ENCODE data around the gene DIO2.

Gene DIO2

GRCh38 chr14:80211153-80212022 lies at the start of gene DIO2:
Gene DIO2 (minus strand): TSS chr14:80211504. CDS start chr14:80211472, 32 bp downstream.
- no peak for TF ChIP-seq CTCF (conservative IDR thresholded peaks at IDR 0.05)
- no peak for TF ChIP-seq ZFX (IDR thresholded peaks at IDR 0.05)
- H3K27ac ChIP-seq, result no peak within 1 kb of the TSS

- TF ChIP-seq CTCF (conservative IDR thresholded peaks at IDR 0.05) (no peak), ZFX (IDR thresholded peaks at IDR 0.05) (no peak)
- H3K27ac ChIP-seq, result no peak overlapping the region
Measured at GRCh38 chr14:80260645-80261044, 49.3 kb upstream of the DIO2 start.

GRCh38 chr14:80239631-80240030 lies 28.3 kb upstream of the DIO2 start:
- TF ChIP-seq ZFX (IDR thresholded peaks at IDR 0.05), result no peak
- TF ChIP-seq CTCF (conservative IDR thresholded peaks at IDR 0.05), result no peak
- no peak overlapping the region for H3K27ac ChIP-seq

GRCh38 chr14:80237143-80237542 lies 25.8 kb upstream of the DIO2 start:
- H3K27ac ChIP-seq, result no peak overlapping the region
- TF ChIP-seq ZFX (IDR thresholded peaks at IDR 0.05), result no peak
- no peak for TF ChIP-seq CTCF (conservative IDR thresholded peaks at IDR 0.05)

GRCh38 chr14:80233470-80234089 lies 22.3 kb upstream of the DIO2 start:
- no peak for TF ChIP-seq ZFX (IDR thresholded peaks at IDR 0.05)
- TF ChIP-seq CTCF (conservative IDR thresholded peaks at IDR 0.05), result no peak
- H3K27ac ChIP-seq, result no peak overlapping the region

- TF ChIP-seq ZFX (IDR thresholded peaks at IDR 0.05), result no peak
- TF ChIP-seq CTCF (conservative IDR thresholded peaks at IDR 0.05), result no peak
- no peak overlapping the region for H3K27ac ChIP-seq
Measured at GRCh38 chr14:80231702-80232101, 20.4 kb upstream of the DIO2 start.

Data from C4-2B (cell line).